ENCODE measurements around the gene IL1R1. TPM values are rescaled to one million over a fixed set of nuclear protein-coding genes. Genes with fewer than 3 reads are reported as not detected.

IL1R1 gene
- total RNA-seq, 2 donors from 2014 or later = 6.8 to 6.9 TPM

- H3K27ac Mint-ChIP-seq = no peak overlapping the region
- H3K9me3 Mint-ChIP-seq = no peaks in the 10 kb centered on the region
- no peaks in the 10 kb centered on the region for H3K36me3 Mint-ChIP-seq
- no peak for ATAC-seq
- no peak for DNase-seq (ENCODE audit: low spot score in 2 of 2)
Measured at GRCh38 chr2:102194609-102195268, 52.2 kb downstream of the IL1R1 start.

- Mint-ChIP-seq H3K9me3 (no peaks in the 10 kb centered on the region), H3K36me3 (no peaks in the 10 kb centered on the region), H3K27ac (no peak overlapping the region)
- DNase-seq (ENCODE audit: low spot score in 2 of 2) (no peak), ATAC-seq (no peak)
Measured at GRCh38 chr2:102197389-102198137, 55.0 kb downstream of the IL1R1 start.

GRCh38 chr2:102200539-102200938 lies 58.0 kb downstream of the IL1R1 start:
- Mint-ChIP-seq H3K9me3 (peaks cover 9 to 19% of the 10 kb centered on the region in 2 donors), H3K27ac (no peak overlapping the region), H3K36me3 (peaks cover 9 to 17% of the 10 kb centered on the region in 2 donors)
- no peak for ATAC-seq
- no peak for DNase-seq (ENCODE audit: low spot score in 2 of 2)

- Mint-ChIP-seq H3K36me3 (peaks cover 9 to 24% of the 10 kb centered on the region in 2 donors), H3K27ac (no peak overlapping the region), H3K9me3 (peaks cover 14 to 24% of the 10 kb centered on the region in 2 donors)
- no peak for DNase-seq (ENCODE audit: low spot score in 2 of 2)
- ATAC-seq = no peak
Measured at GRCh38 chr2:102204638-102205037, 62.1 kb downstream of the IL1R1 start.

GRCh38 chr2:102206666-102207341 lies 64.3 kb downstream of the IL1R1 start:
- DNase-seq (ENCODE audit: low spot score in 2 of 2) = no peak
- H3K9me3 Mint-ChIP-seq = peaks cover 14 to 24% of the 10 kb centered on the region in 2 donors
- H3K27ac Mint-ChIP-seq = no peak overlapping the region
- H3K36me3 Mint-ChIP-seq = peaks cover 9 to 24% of the 10 kb centered on the region in 2 donors
- no peak for ATAC-seq

GRCh38 chr2:102208774-102209173 lies 66.2 kb downstream of the IL1R1 start:
- peaks cover 14 to 21% of the 10 kb centered on the region in 2 donors for H3K9me3 Mint-ChIP-seq
- H3K27ac Mint-ChIP-seq = no peak overlapping the region
- DNase-seq (ENCODE audit: low spot score in 2 of 2) (no peak), ATAC-seq (no peak)
- H3K36me3 Mint-ChIP-seq = peaks cover 9 to 22% of the 10 kb centered on the region in 2 donors

DNA sequence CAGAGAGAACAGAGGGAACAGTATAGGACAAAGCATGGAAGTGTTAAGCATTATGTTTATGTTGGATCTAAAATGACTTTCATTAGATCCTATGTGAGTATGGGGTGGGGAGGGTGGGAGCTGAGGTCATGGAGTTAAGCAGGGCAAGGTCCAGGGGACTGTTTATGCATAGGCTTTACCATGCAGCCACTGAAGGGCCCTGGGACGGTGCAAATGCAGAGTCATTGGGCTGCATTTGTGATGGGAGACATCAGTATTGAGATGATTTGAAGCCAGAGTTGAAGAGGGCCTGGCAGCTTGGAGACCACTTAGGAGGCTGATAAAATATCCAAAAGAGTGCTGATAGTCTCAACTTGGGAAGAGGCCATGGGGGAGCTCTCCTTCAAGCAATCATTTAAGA lies 66.9 kb downstream of the IL1R1 start:
- Mint-ChIP-seq H3K27ac (no peak overlapping the region), H3K36me3 (peaks cover 9 to 17% of the 10 kb centered on the region in 2 donors), H3K9me3 (peaks cover 14 to 16% of the 10 kb centered on the region in 2 donors)
- DNase-seq (ENCODE audit: low spot score in 2 of 2) = no peak
- no peak for ATAC-seq

DNA sequence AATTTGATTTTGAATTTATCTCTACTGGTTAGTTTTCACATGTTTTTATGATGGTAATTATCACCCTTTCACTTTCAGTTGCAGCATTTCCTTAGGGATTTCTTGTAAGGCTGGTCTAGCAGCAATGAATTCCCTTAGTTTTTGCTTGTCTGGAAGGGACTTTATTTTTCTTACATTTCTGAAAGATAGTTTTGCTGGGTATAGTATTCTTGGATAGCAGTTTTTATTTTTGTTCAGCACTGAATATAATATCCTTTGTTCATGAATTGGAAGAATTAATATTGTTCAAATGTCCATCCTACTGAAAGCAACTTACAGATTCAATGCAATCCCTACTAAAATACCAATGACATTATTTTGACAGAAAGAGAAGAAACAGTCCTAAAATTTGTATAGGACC lies 74.5 kb downstream of the IL1R1 start:
- H3K9me3 Mint-ChIP-seq = peaks cover 37 to 54% of the 10 kb centered on the region in 2 donors
- H3K36me3 Mint-ChIP-seq = peaks cover 35 to 46% of the 10 kb centered on the region in 2 donors
- ATAC-seq (no peak), DNase-seq (ENCODE audit: low spot score in 2 of 2) (no peak)
- H3K27ac Mint-ChIP-seq = no peak overlapping the region

DNA sequence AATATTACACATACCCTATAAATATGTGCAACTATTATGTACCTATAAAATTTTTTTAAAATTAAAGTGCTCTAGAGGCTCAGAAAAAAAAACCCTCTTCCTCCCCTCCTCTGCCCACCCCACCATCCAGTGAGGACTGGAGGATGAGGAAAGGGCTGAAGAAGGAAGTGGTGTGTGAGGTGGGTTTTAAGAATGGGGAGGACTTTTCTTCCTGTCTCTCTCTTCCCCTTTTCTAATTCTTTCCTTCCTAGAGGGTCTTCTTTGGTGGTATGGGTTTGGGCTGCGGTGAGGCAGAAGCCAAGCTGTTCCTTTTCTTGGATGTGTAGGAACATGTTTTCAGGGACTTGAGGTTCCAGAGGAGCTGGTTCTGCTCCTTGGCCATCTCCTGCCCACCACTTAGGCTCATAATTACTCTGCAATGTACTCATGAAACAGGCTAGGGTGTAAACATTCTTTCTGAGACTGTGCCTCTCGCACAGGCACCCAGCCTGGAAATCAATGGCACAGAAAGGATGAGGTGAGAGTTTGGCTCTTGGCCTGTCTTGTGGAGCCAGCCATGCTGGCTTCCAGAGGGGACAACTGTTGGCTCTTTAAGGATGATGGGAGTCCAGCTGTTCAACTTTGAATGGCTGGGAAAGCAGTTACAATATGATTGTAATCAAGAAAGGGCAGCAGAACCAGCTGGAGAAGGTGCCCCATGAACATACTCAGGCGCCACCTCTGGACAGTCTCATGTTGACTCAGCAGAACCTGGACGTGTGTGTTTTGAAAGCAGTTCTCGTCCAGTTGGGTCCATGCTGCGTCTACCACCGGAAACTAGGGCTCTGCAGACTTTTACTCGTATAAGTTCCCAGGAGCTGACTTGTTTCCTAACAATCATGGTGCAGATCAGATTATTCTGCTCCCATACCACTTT lies 82.5 kb downstream of the IL1R1 start:
- ATAC-seq = no peak
- Mint-ChIP-seq H3K36me3 (peaks cover 5 to 44% of the 10 kb centered on the region in 2 donors), H3K27ac (no peak overlapping the region), H3K9me3 (peaks cover 4 to 24% of the 10 kb centered on the region in 2 donors)
- no peak for DNase-seq (ENCODE audit: low spot score in 2 of 2)

- ATAC-seq = no peak
- H3K27ac Mint-ChIP-seq = peak overlapping the region; percentile 87 to 97
- H3K9me3 Mint-ChIP-seq = peaks cover 4 to 26% of the 10 kb centered on the region in 2 donors
Measured at GRCh38 chr2:102226171-102226570, 83.6 kb downstream of the IL1R1 start.

GRCh38 chr2:102226612-102227391 lies 84.3 kb downstream of the IL1R1 start:
- H3K27ac Mint-ChIP-seq = peak overlapping the region; percentile 87 to 97

More at GRCh38 chr2:102226171-102226570, 83.6 kb downstream of the IL1R1 start:
- no peak for DNase-seq (ENCODE audit: low spot score in 2 of 2)
- H3K36me3 Mint-ChIP-seq = peaks cover 5 to 45% of the 10 kb centered on the region in 2 donors

DNA sequence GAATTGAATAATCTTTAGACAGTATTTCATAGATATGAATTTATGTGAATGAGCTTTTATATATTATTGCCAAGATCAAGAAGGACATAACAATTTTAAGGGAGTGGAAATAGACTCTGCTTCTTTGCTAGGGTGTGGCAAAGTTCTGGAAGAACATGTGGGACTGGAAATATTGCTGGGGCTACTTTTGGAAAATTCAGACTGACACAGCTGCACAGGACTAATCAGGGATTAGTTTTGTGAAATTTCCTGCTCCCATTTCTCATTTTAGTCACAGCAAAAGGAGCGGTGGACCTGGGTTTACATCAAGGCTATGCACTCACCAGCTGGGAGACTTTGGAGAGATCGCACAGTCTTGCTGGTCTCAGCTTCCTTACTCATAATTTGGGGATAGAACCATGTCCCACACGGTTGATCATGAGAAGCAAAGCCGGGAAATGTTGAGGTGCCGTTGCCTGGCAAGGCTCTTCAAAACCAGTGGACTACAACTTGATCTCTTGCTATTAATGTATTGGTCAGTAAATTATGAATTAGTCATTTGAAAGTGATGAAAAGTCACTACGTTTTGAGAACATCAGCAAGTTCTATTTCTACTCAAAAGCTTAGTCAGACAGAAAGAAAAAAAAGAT lies 86.7 kb downstream of the IL1R1 start:
- Mint-ChIP-seq H3K9me3 (peaks cover 9 to 13% of the 10 kb centered on the region in 2 donors), H3K27ac (peak overlapping the region; percentile 25 to 87), H3K36me3 (peaks cover 10 to 47% of the 10 kb centered on the region in 2 donors)
- no peak for DNase-seq (ENCODE audit: low spot score in 2 of 2)
- no peak for ATAC-seq

More at GRCh38 chr2:102226612-102227391, 84.3 kb downstream of the IL1R1 start:
- Mint-ChIP-seq H3K9me3 (peaks cover 9 to 25% of the 10 kb centered on the region in 2 donors), H3K36me3 (peaks cover 9 to 49% of the 10 kb centered on the region in 2 donors)
- DNase-seq (ENCODE audit: low spot score in 2 of 2) (no peak), ATAC-seq (no peak)

Measured in activated naive CD4-positive, alpha-beta T cell treated with anti-CD3 and anti-CD28 coated beads, Interleukin-2, amount 50 U/mL, for 72 hours (primary cell).